Measurements from ENCODE around the gene TMEM198. TPM values are rescaled to one million over a fixed set of nuclear protein-coding genes. Genes with fewer than 3 reads are reported as not detected.

Gene TMEM198
- total and polyA plus RNA-seq, 2 experiments from 2014 or later, result 6.7 to 12.2 TPM

GRCh38 chr2:219569635-219570034 lies 25.8 kb downstream of the TMEM198 start:
- TF ChIP-seq, protein P1, sequence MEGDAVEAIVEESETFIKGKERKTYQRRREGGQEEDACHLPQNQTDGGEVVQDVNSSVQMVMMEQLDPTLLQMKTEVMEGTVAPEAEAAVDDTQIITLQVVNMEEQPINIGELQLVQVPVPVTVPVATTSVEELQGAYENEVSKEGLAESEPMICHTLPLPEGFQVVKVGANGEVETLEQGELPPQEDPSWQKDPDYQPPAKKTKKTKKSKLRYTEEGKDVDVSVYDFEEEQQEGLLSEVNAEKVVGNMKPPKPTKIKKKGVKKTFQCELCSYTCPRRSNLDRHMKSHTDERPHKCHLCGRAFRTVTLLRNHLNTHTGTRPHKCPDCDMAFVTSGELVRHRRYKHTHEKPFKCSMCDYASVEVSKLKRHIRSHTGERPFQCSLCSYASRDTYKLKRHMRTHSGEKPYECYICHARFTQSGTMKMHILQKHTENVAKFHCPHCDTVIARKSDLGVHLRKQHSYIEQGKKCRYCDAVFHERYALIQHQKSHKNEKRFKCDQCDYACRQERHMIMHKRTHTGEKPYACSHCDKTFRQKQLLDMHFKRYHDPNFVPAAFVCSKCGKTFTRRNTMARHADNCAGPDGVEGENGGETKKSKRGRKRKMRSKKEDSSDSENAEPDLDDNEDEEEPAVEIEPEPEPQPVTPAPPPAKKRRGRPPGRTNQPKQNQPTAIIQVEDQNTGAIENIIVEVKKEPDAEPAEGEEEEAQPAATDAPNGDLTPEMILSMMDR (IDR thresholded peaks at IDR 0.05; ENCODE audit: low read depth, low read length), result no peak
- Histone ChIP-seq H3K4me1 (ENCODE audit: low read depth) (peaks cover 29% of the 10 kb centered on the region), H3K27me3 (no peaks in the 10 kb centered on the region), H3K4me3 (peak overlapping the region; percentile 98), H3K9me3 (ENCODE audit: low read depth) (no peaks in the 10 kb centered on the region), H3K36me3 (peaks cover 35% of the 10 kb centered on the region), H3K27ac (peak overlapping the region; percentile 98)
- DNase-seq (ENCODE audit: low read depth in 1 of 2, low spot score in 1 of 2), result no peak

DNA sequence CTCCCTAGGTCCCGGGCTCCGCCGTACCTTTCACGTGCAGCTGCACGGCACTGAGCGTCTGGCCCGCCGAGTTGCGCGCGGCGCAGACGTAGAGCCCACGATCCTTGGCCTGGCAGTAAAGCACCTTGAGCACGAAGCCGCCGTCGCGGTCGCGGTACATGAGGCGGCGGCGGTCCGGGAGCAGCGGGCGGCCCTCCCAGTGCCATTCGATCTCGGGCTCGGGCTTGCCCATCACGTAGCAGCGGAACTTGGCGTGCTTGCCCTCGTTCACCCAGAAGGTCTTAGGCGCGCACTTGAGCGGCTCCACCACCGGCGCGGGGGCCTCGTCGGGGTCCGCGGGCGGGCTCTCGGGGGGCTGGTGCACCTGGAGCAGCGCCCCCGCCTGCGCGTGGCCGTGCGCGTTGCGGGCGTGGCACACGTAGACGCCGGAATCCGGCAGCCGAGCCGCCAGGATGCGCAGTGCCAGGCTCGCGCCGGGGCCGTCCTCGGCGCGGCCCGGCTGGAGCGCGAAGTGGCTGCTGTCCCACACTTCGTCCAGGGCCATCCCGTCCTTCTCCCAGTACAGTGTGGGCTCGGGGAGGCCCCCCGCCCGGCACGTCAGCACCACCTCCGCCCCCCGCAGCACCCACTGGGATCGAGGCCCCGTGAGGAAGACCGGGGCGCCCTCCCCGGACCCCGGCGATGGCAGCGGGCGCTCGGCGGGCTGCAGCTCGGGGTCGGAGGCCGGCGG lies 26.5 kb downstream of the TMEM198 start:
- Histone ChIP-seq H3K27me3 (no peaks in the 10 kb centered on the region), H3K36me3 (peaks cover 28% of the 10 kb centered on the region), H3K9me3 (ENCODE audit: low read depth) (no peaks in the 10 kb centered on the region), H3K4me1 (ENCODE audit: low read depth) (peaks cover 35% of the 10 kb centered on the region), H3K4me3 (peak overlapping the region; percentile 98), H3K27ac (peak overlapping the region; percentile 98)
- TF ChIP-seq, protein P1 (IDR thresholded peaks at IDR 0.05; ENCODE audit: low read depth, low read length), result peak; percentile 3
- peak; percentile 36 to 47 for DNase-seq (ENCODE audit: low read depth in 1 of 2, low spot score in 1 of 2)

DNA sequence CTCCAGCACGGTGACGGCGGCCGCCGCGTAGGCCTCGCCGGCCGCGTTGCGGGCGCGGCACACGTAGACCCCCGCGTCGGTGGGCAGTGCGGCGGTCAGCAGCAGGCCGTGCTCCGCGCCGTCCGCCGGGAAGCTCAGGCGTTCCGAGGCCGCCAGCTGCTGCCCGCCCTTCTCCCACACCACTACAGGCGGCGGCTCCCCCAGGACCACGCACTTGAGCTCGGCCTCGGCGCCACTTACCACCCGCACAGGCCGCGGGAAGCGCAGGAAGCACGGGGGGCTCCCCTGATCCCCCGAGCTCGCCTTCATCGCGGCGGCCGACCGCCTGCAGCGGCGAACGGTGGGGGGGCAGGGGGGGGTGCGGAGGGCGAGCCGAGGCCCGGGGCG lies 27.1 kb downstream of the TMEM198 start:
- Histone ChIP-seq H3K4me3 (peak overlapping the region; percentile 98), H3K4me1 (ENCODE audit: low read depth) (peaks cover 41% of the 10 kb centered on the region), H3K27me3 (no peaks in the 10 kb centered on the region), H3K27ac (peak overlapping the region; percentile 98), H3K9me3 (ENCODE audit: low read depth) (no peaks in the 10 kb centered on the region), H3K36me3 (peaks cover 23% of the 10 kb centered on the region)
- peak; percentile 42 to 47 for DNase-seq (ENCODE audit: low read depth in 1 of 2, low spot score in 1 of 2)
- TF ChIP-seq, protein P1 (IDR thresholded peaks at IDR 0.05; ENCODE audit: low read depth, low read length), result no peak

- Histone ChIP-seq H3K4me3 (peak within 1 kb of the TSS; percentile 98), H3K27me3 (no peaks in the 10 kb centered on the region), H3K27ac (peak within 1 kb of the TSS; percentile 98), H3K4me1 (ENCODE audit: low read depth) (peaks cover 47% of the 10 kb centered on the region), H3K9me3 (ENCODE audit: low read depth) (no peaks in the 10 kb centered on the region), H3K36me3 (peaks cover 19% of the 10 kb centered on the region)
- DNase-seq (ENCODE audit: low read depth in 1 of 2, low spot score in 1 of 2), result peak; percentile 92 to 97
- TF ChIP-seq, protein P1 (IDR thresholded peaks at IDR 0.05; ENCODE audit: low read depth, low read length), result no peak
These were observed 27.7 kb downstream of the TMEM198 start, which contains the start of gene OBSL1 for GRCh38 chr2:219571311-219572236. Gene OBSL1 (minus strand): TSS chr2:219571539. CDS start chr2:219571232, 307 bp downstream.

GRCh38 chr2:219572237-219573001 lies 28.6 kb downstream of the TMEM198 start, which contains the start of gene INHA:
Gene INHA (plus strand): TSS chr2:219572310. CDS start chr2:219572375, 65 bp downstream.
- Histone ChIP-seq H3K36me3 (peaks cover 11% of the 10 kb centered on the region), H3K4me3 (peak within 1 kb of the TSS; percentile 98), H3K27ac (peak within 1 kb of the TSS; percentile 98), H3K4me1 (ENCODE audit: low read depth) (peaks cover 52% of the 10 kb centered on the region), H3K9me3 (ENCODE audit: low read depth) (no peaks in the 10 kb centered on the region), H3K27me3 (no peaks in the 10 kb centered on the region)
- no peak for DNase-seq (ENCODE audit: low read depth in 1 of 2, low spot score in 1 of 2)
- TF ChIP-seq, protein P1 (IDR thresholded peaks at IDR 0.05; ENCODE audit: low read depth, low read length), result no peak
